SK-N-SH treated with all-trans-retinoic acid at 6 μM for 48 hours (cell line): Measurements from ENCODE around the gene C17orf100.

Experiments used
- ATAC-seq: fragments of 200-7000 bp; cut with Tn5 transposase; 3 replicates; pipeline ENCODE4 v1.9.1; 2020; ENCODE audit warnings: mild to moderate bottlenecking, moderate library complexity
- ARNTL ChIP-seq: fragments of 450-650 bp; formaldehyde crosslinking; IDR thresholded peaks from 2 replicates; pipeline ENCODE4 v1.5.0; 2020; ENCODE audit warnings: low read depth, mild to moderate bottlenecking, moderate library complexity, borderline replicate concordance
- BACH2 ChIP-seq: fragments of 250-450 bp; sonication (Bioruptor Pico); IDR thresholded peaks from 2 replicates; pipeline ENCODE4 v1.9.0; 2021; ENCODE audit warnings: mild to moderate bottlenecking, borderline replicate concordance
- CSDC2 ChIP-seq: fragments of 250-450 bp; sonication (Bioruptor Pico); IDR thresholded peaks from 2 replicates; pipeline ENCODE4 v1.5.0; 2020; ENCODE audit warnings: mild to moderate bottlenecking, moderate library complexity
- ESRRG ChIP-seq: fragments of 250-450 bp; sonication (Bioruptor Pico); IDR thresholded peaks from 2 replicates; pipeline ENCODE4 v1.6.1; 2021; ENCODE audit warnings: mild to moderate bottlenecking
- GLIS3 ChIP-seq: fragments of 250-450 bp; sonication (Bioruptor Pico); IDR thresholded peaks from 2 replicates; pipeline ENCODE4 v1.5.0; 2020; ENCODE audit warnings: mild to moderate bottlenecking, moderate library complexity
- OSR1 ChIP-seq: fragments of 250-450 bp; sonication (Bioruptor Pico); IDR thresholded peaks from 2 replicates; pipeline ENCODE4 v1.8.0; 2022; ENCODE audit warnings: moderate library complexity, mild to moderate bottlenecking, inconsistent platforms
- PPARA ChIP-seq: fragments of 250-450 bp; sonication (Bioruptor Pico); IDR thresholded peaks from 2 replicates; pipeline ENCODE4 v1.5.0; 2020; ENCODE audit warnings: mild to moderate bottlenecking, borderline replicate concordance
- RARB ChIP-seq: fragments of 250-450 bp; sonication (Bioruptor Pico); IDR thresholded peaks from 2 replicates; pipeline ENCODE4 v1.8.0; 2021; ENCODE audit warnings: mild to moderate bottlenecking, moderate library complexity
- SNAI2 ChIP-seq: fragments of 250-450 bp; sonication (Bioruptor Pico); IDR thresholded peaks from 2 replicates; pipeline ENCODE4 v1.5.0; 2020; ENCODE audit warnings: mild to moderate bottlenecking, moderate library complexity
- TCF4 ChIP-seq: fragments of 250-450 bp; sonication (Bioruptor Pico); IDR thresholded peaks from 2 replicates; pipeline ENCODE4 v1.8.0; 2021; ENCODE audit warnings: mild to moderate bottlenecking, moderate library complexity, borderline replicate concordance
- TOX ChIP-seq: fragments of 250-450 bp; sonication (Bioruptor Pico); IDR thresholded peaks from 2 replicates; pipeline ENCODE4 v1.8.0; 2021; ENCODE audit warnings: mild to moderate bottlenecking, moderate library complexity, borderline replicate concordance
- ZC3H10 ChIP-seq: fragments of 250-450 bp; sonication (Bioruptor Pico); IDR thresholded peaks from 2 replicates; pipeline ENCODE4 v1.5.1; 2021; ENCODE audit warnings: mild to moderate bottlenecking, moderate library complexity
- ZFP3 ChIP-seq: fragments of 250-450 bp; sonication (Bioruptor Pico); IDR thresholded peaks from 2 replicates; pipeline ENCODE4 v1.5.0; 2020; ENCODE audit warnings: mild to moderate bottlenecking, moderate library complexity
- ZFP30 ChIP-seq: fragments of 450-650 bp; formaldehyde crosslinking; IDR thresholded peaks from 2 replicates; pipeline ENCODE4 v1.5.0; 2022; ENCODE audit warnings: mild to moderate bottlenecking, moderate library complexity
- ZNF565 ChIP-seq: fragments of 450-650 bp; formaldehyde crosslinking; conservative IDR thresholded peaks from 2 replicates; pipeline ENCODE4 v1.5.0; 2020; ENCODE audit warnings: low read depth, mild to moderate bottlenecking, moderate library complexity
- ZNF70 ChIP-seq: fragments of 450-650 bp; formaldehyde crosslinking; IDR thresholded peaks from 2 replicates; pipeline ENCODE4 v1.5.0; 2020; ENCODE audit warnings: mild to moderate bottlenecking, moderate library complexity
- ZNF8 ChIP-seq: fragments of 450-650 bp; formaldehyde crosslinking; IDR thresholded peaks from 2 replicates; pipeline ENCODE4 v1.5.0; 2020; ENCODE audit warnings: mild to moderate bottlenecking, moderate library complexity
- TF ChIP-seq, protein P1 (sequence below): fragments of 250-450 bp; sonication (Bioruptor Pico); IDR thresholded peaks from 2 replicates; pipeline ENCODE4 v1.5.1; 2020; ENCODE audit warnings: low read depth, mild to moderate bottlenecking, moderate library complexity
- TF ChIP-seq, protein P2 (sequence below): fragments of 250-450 bp; sonication (Bioruptor Pico); IDR thresholded peaks from 2 replicates; pipeline ENCODE4 v1.5.1; 2021; ENCODE audit warnings: mild to moderate bottlenecking, moderate library complexity
- TF ChIP-seq, protein P3 (sequence below): fragments of 250-450 bp; sonication (Bioruptor Pico); IDR thresholded peaks from 2 replicates; pipeline ENCODE4 v1.5.0; 2020; ENCODE audit warnings: mild to moderate bottlenecking, moderate library complexity
- TF ChIP-seq, protein P4 (sequence below): fragments of 250-450 bp; sonication (Bioruptor Pico); IDR thresholded peaks from 2 replicates; pipeline ENCODE4 v1.8.0; 2021; ENCODE audit warnings: low read depth, mild to moderate bottlenecking, moderate library complexity, borderline replicate concordance

The C17orf100 gene

DNA sequence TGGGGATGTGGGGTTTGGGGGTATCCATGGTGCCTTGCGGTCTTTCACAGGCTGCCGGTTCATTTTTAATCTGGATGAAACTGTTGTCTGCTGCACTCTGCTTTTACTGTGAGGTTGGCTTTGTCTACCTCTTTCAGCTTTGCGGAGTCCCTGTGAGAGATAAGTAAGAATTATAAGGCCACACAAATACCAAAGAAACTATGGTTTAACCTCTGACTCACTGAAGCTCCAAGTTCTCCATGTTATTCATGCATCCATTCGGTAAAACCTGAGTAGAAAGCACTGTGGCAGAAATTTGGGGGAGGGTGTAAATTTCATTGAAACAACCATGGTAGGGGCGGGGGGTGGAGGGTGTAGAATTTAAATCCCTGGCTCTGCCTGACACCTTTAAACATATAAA lies 41.6 kb upstream of the C17orf100 start:
- TF ChIP-seq ZNF8 (CRISPR knock-in tag): no peak
- TF ChIP-seq CSDC2 (CRISPR knock-in tag): no peak
- no peak for TF ChIP-seq RARB (CRISPR knock-in tag)
- no peak for TF ChIP-seq GLIS3 (CRISPR knock-in tag)
- TF ChIP-seq TOX (CRISPR knock-in tag): no peak
- no peak for TF ChIP-seq ZC3H10 (CRISPR knock-in tag)
- TF ChIP-seq, protein P1, sequence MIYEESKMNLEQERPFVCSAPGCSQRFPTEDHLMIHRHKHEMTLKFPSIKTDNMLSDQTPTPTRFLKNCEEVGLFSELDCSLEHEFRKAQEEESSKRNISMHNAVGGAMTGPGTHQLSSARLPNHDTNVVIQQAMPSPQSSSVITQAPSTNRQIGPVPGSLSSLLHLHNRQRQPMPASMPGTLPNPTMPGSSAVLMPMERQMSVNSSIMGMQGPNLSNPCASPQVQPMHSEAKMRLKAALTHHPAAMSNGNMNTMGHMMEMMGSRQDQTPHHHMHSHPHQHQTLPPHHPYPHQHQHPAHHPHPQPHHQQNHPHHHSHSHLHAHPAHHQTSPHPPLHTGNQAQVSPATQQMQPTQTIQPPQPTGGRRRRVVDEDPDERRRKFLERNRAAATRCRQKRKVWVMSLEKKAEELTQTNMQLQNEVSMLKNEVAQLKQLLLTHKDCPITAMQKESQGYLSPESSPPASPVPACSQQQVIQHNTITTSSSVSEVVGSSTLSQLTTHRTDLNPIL (CRISPR knock-in tag): no peak
- no peak for TF ChIP-seq ESRRG (CRISPR knock-in tag)
- no peak for TF ChIP-seq OSR1 (CRISPR knock-in tag)
- TF ChIP-seq ZFP3 (CRISPR knock-in tag): no peak
- TF ChIP-seq SNAI2 (CRISPR knock-in tag): no peak
- TF ChIP-seq, protein P2, sequence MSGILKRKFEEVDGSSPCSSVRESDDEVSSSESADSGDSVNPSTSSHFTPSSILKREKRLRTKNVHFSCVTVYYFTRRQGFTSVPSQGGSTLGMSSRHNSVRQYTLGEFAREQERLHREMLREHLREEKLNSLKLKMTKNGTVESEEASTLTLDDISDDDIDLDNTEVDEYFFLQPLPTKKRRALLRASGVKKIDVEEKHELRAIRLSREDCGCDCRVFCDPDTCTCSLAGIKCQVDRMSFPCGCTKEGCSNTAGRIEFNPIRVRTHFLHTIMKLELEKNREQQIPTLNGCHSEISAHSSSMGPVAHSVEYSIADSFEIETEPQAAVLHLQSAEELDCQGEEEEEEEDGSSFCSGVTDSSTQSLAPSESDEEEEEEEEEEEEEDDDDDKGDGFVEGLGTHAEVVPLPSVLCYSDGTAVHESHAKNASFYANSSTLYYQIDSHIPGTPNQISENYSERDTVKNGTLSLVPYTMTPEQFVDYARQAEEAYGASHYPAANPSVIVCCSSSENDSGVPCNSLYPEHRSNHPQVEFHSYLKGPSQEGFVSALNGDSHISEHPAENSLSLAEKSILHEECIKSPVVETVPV (CRISPR knock-in tag): no peak
- no peak for TF ChIP-seq ZNF565
- TF ChIP-seq ARNTL: no peak
- TF ChIP-seq ZFP30 (CRISPR knock-in tag): no peak
- TF ChIP-seq BACH2 (CRISPR knock-in tag): no peak
- TF ChIP-seq, all 23 proteins: peak for 0
- no peak for ATAC-seq

DNA sequence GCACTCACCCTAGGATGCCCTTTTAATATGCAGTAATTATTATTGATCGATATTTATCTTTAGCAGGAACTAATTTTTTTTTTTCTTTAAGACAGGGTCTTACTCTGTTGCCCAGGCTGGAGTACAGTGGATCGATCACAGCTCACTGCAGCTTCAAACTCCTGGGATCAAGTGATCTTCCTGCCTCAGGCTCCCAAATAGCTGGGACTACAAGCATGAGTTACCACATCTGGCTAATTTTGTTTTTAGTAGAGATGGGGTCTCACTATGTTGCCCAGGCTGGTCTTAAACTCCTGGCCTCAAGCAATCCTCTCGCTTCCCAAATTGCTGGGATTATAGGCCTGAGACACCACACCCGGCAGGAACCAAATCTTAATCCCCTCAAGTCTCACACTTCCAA lies 40.3 kb upstream of the C17orf100 start:
- TF ChIP-seq RARB (CRISPR knock-in tag) (no peak), BACH2 (CRISPR knock-in tag) (no peak), SNAI2 (CRISPR knock-in tag) (no peak), TOX (CRISPR knock-in tag) (no peak), ZNF8 (CRISPR knock-in tag) (no peak), PPARA (no peak), TCF4 (no peak), CSDC2 (CRISPR knock-in tag) (no peak), ARNTL (no peak), ESRRG (CRISPR knock-in tag) (no peak), ZNF565 (no peak), ZNF70 (no peak), OSR1 (CRISPR knock-in tag) (no peak), GLIS3 (CRISPR knock-in tag) (no peak)
- TF ChIP-seq, protein P2 (CRISPR knock-in tag): no peak
- TF ChIP-seq, protein P3, sequence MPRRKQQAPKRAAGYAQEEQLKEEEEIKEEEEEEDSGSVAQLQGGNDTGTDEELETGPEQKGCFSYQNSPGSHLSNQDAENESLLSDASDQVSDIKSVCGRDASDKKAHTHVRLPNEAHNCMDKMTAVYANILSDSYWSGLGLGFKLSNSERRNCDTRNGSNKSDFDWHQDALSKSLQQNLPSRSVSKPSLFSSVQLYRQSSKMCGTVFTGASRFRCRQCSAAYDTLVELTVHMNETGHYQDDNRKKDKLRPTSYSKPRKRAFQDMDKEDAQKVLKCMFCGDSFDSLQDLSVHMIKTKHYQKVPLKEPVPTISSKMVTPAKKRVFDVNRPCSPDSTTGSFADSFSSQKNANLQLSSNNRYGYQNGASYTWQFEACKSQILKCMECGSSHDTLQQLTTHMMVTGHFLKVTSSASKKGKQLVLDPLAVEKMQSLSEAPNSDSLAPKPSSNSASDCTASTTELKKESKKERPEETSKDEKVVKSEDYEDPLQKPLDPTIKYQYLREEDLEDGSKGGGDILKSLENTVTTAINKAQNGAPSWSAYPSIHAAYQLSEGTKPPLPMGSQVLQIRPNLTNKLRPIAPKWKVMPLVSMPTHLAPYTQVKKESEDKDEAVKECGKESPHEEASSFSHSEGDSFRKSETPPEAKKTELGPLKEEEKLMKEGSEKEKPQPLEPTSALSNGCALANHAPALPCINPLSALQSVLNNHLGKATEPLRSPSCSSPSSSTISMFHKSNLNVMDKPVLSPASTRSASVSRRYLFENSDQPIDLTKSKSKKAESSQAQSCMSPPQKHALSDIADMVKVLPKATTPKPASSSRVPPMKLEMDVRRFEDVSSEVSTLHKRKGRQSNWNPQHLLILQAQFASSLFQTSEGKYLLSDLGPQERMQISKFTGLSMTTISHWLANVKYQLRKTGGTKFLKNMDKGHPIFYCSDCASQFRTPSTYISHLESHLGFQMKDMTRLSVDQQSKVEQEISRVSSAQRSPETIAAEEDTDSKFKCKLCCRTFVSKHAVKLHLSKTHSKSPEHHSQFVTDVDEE (CRISPR knock-in tag): no peak
- TF ChIP-seq, protein P1 (CRISPR knock-in tag): no peak
- TF ChIP-seq, protein P4, sequence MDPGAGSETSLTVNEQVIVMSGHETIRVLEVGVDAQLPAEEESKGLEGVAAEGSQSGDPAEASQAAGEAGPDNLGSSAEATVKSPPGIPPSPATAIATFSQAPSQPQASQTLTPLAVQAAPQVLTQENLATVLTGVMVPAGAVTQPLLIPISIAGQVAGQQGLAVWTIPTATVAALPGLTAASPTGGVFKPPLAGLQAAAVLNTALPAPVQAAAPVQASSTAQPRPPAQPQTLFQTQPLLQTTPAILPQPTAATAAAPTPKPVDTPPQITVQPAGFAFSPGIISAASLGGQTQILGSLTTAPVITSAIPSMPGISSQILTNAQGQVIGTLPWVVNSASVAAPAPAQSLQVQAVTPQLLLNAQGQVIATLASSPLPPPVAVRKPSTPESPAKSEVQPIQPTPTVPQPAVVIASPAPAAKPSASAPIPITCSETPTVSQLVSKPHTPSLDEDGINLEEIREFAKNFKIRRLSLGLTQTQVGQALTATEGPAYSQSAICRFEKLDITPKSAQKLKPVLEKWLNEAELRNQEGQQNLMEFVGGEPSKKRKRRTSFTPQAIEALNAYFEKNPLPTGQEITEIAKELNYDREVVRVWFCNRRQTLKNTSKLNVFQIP (CRISPR knock-in tag): no peak

More for the DNA sequence above, 40.3 kb upstream of the C17orf100 start:
- ATAC-seq: no peak
